Sigmoid colon (tissue), 7 donors: ENCODE measurements around the gene SMARCA2. TPM values are rescaled to one million over a fixed set of nuclear protein-coding genes. Genes with fewer than 3 reads are reported as not detected.

Source experiments
- DNase-seq: peaks from one replicate; pipeline ENCODE4 v3.0.0-alpha.2; 2019
- H3K27ac ChIP-seq, 4 donors: fragments of 200-600 bp; sonication (generic); one replicate each; pipeline ENCODE4 v1.5.1; 2016 to 2019; ENCODE audit warnings: mild to moderate bottlenecking in 1 of 4
- H3K27me3 ChIP-seq, 3 donors: fragments of 200-600 bp; sonication (generic); one replicate each; pipeline ENCODE4 v1.5.1; 2019; ENCODE audit warnings: mild to moderate bottlenecking in 1 of 3
- H3K36me3 ChIP-seq, 4 donors: fragments of 200-600 bp; sonication (generic); one replicate each; pipeline ENCODE4 v1.5.1; 2016 to 2019
- H3K4me1 ChIP-seq, 4 donors: fragments of 200-600 bp; sonication (generic); one replicate each; pipeline ENCODE4 v1.5.1; 2017 to 2019
- H3K4me3 ChIP-seq, 4 donors: fragments of 200-600 bp; sonication (generic); one replicate each; pipeline ENCODE4 v1.5.1; 2017 to 2019; ENCODE audit warnings: mild to moderate bottlenecking in 2 of 4, moderate library complexity in 1 of 4
- H3K9me3 ChIP-seq, 4 donors: fragments of 200-600 bp in 3 of 4; sonication (generic) in 3 of 4; one replicate each; pipeline versions ENCODE4 v1.5.1 to v1.6.1; 2013 to 2019
- EP300 ChIP-seq, 4 donors: sonication (generic); formaldehyde crosslinking; IDR thresholded peaks; one replicate each; pipeline ENCODE4 v1.6.1; 2017; ENCODE audit warnings: antibody characterized with exemption in 4 of 4
- POLR2A ChIP-seq, 2 donors: fragments of 450-650 bp; IDR thresholded peaks; one replicate each; pipeline ENCODE4 v1.6.1; 2016; ENCODE audit warnings: antibody characterized with exemption in 2 of 2, mild to moderate bottlenecking in 2 of 2, moderate library complexity in 2 of 2
- POLR2AphosphoS5 ChIP-seq, 4 donors: sonication (generic); formaldehyde crosslinking; IDR thresholded peaks; one replicate each; pipeline ENCODE4 v1.6.1; 2017; ENCODE audit warnings: antibody characterized with exemption in 4 of 4
- WGBS, 2 donors: extraction: QIAGEN DNeasy Blood & Tissue Kit; methylation state at CpG; one replicate each; pipeline ENCODE4 v1.1.7; 2013; 5-methylcytosine and 5-hydroxymethylcytosine counted together
- intact Hi-C: fragments of 100-400 bp; cut with DNase I; formaldehyde crosslinking; loops from one replicate; pipeline ENCODE4 v1.15.1; 2023
- polyA plus RNA-seq, 3 donors: library from polyadenylated mRNA; stranded (reverse); fragments of 200-250 nt; gene quantifications; one replicate each; pipeline ENCODE4 v1.2.3, GENCODE V29; 2013
- total RNA-seq, 4 donors: library from RNA; depleted of rRNA; stranded (reverse); fragments of >200 nt; gene quantifications; one replicate each; pipeline ENCODE4 v1.1.0, GENCODE V29; 2016
- TF ChIP-seq, protein P1 (sequence below), 4 experiments: fragments of 450-650 bp in 3 of 4; fragments of 200-600 bp in 1 of 4; IDR thresholded peaks; one replicate each; pipeline ENCODE4 v1.5.1; 2016 to 2019; ENCODE audit warnings: antibody characterized with exemption in 4 of 4, mild to moderate bottlenecking in 3 of 4, moderate library complexity in 2 of 4
- donor health status: healthy with polysubstance abuse.
- donor health status: Bipolar disorder and iron deficiency.
- donor health status: healthy.

Gene SMARCA2
- total and polyA plus RNA-seq, 7 donors, result 32.1 to 209 (median 75.0) TPM

DNA sequence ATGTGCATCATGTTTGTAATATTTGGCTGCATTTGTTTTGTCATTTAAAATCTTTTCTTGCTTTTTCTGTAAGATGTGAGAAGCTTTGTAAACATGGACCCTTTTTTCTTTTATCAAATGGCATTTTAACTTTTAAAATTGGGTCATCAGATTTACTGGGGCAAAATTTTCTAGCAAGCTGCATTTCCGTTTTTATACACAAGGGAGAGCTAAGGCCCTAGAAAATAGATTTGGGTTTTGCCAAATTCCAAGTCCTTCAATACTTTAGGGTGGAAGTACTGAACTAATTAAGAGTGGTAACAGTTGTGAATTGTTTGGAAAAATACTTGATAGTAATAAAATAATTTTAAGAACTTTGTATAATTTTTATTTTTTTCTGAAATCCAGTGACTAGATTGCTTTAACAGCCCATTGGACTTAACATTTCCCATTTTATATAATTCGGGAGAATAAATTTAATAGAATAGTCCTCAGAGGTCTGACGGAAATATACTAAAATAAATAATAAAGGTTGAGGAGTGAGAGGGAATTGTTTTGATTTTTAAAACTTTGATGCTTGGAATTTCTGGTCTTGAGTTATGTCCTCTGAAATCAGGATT, 117.4 kb downstream of the SMARCA2 start:
- WGBS, 2 donors, result 76 to 85% methylated on average over 3 of the region's 3 CpGs
- Histone ChIP-seq H3K4me1 (peaks cover 0 to 59% (median 30%) of the 10 kb centered on the region in 4 donors), H3K9me3 (no peaks in the 10 kb centered on the region)

DNA sequence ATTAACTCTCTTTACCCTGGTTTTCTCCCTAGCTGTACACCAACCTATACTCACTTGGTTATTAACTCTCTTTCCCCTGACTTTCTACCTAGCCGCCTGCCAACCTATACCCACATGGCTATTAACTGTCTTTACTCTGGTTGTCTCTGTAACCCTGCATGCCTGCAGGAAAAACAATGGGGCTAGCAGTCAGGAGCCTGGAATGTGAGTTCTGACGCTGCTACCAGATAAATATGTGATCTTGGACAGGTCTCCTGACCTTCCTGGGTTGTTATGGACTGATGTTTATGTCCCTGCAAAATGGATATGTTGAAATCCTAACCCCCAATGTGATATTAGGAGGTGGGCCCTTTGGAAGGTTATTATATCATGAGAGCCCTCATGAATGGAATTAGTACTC, 119.2 kb downstream of the SMARCA2 start:
- H3K27me3 ChIP-seq, result no peaks in the 10 kb centered on the region
- peaks cover 0 to 43% (median 15%) of the 10 kb centered on the region in 4 donors for H3K4me1 ChIP-seq
- no peak for TF ChIP-seq POLR2AphosphoS5 (IDR thresholded peaks at IDR 0.05)
- no peak for TF ChIP-seq POLR2A (IDR thresholded peaks at IDR 0.05)
- TF ChIP-seq, protein P1, sequence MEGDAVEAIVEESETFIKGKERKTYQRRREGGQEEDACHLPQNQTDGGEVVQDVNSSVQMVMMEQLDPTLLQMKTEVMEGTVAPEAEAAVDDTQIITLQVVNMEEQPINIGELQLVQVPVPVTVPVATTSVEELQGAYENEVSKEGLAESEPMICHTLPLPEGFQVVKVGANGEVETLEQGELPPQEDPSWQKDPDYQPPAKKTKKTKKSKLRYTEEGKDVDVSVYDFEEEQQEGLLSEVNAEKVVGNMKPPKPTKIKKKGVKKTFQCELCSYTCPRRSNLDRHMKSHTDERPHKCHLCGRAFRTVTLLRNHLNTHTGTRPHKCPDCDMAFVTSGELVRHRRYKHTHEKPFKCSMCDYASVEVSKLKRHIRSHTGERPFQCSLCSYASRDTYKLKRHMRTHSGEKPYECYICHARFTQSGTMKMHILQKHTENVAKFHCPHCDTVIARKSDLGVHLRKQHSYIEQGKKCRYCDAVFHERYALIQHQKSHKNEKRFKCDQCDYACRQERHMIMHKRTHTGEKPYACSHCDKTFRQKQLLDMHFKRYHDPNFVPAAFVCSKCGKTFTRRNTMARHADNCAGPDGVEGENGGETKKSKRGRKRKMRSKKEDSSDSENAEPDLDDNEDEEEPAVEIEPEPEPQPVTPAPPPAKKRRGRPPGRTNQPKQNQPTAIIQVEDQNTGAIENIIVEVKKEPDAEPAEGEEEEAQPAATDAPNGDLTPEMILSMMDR (IDR thresholded peaks at IDR 0.05), result no peak
- no peak for TF ChIP-seq EP300 (IDR thresholded peaks at IDR 0.05)
- intact Hi-C loops, result loop anchor here (5.0 kb wide), 3 partner anchors 48 to 708 kb away; partner anchors contain the start of genes PUM3 and VLDLR
- no peak for DNase-seq
- no peak overlapping the region for H3K4me3 ChIP-seq
- peaks cover 0 to 23% (median 3%) of the 10 kb centered on the region in 4 donors for H3K36me3 ChIP-seq
- H3K27ac ChIP-seq, result no peak overlapping the region
- no peaks in the 10 kb centered on the region for H3K9me3 ChIP-seq
- WGBS, 2 donors, result 91% methylated on average over 2 of the region's 2 CpGs

More for the DNA sequence above, 117.4 kb downstream of the SMARCA2 start:
- H3K4me3 ChIP-seq, result no peak overlapping the region
- no peak overlapping the region for H3K27ac ChIP-seq
- intact Hi-C loops, result loop anchor here (5.0 kb wide), 3 partner anchors 50 to 710 kb away; partner anchors contain the start of genes PUM3 and VLDLR
- no peak for TF ChIP-seq POLR2A (IDR thresholded peaks at IDR 0.05)
- no peak for TF ChIP-seq EP300 (IDR thresholded peaks at IDR 0.05)
- TF ChIP-seq POLR2AphosphoS5 (IDR thresholded peaks at IDR 0.05), result no peak
- TF ChIP-seq, protein P1 (IDR thresholded peaks at IDR 0.05), result peak in 3 of 4 experiments; percentile 53 to 83 (median 68)
- no peaks in the 10 kb centered on the region for H3K27me3 ChIP-seq
- no peak for DNase-seq
- peaks cover 0 to 24% (median 3%) of the 10 kb centered on the region in 4 donors for H3K36me3 ChIP-seq

DNA sequence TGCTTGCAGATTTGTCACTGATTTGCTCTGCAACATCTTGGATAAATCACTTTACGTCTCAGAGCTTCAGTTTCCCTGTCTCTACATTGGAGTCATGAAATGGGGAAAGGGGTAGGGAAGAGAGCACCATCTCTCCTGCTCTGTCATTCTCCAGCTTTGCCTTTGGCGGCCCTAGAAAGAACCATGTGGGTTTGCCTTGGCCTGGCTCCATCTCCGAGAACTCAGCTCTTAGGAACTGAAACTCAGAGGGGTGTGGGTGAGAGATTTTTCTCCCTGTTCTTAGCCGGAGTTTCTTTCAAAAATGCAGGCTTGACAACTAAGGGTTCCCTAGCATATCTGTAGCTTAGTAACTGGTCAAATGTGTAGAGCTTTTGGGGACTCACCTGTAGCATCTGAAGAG, 123.5 kb downstream of the SMARCA2 start:
- DNase-seq, result no peak
- peaks cover 0 to 23% (median 3%) of the 10 kb centered on the region in 4 donors for H3K36me3 ChIP-seq
- H3K27me3 ChIP-seq, result no peaks in the 10 kb centered on the region
- intact Hi-C loops, result no loop called here
- H3K9me3 ChIP-seq, result no peaks in the 10 kb centered on the region
- WGBS, 2 donors, result 92 to 96% methylated on average over 4 of the region's 4 CpGs
- peaks cover 0 to 13% (median 3%) of the 10 kb centered on the region in 4 donors for H3K4me1 ChIP-seq
- H3K4me3 ChIP-seq, result no peak overlapping the region
- TF ChIP-seq, protein P1 (IDR thresholded peaks at IDR 0.05), result no peak
- no peak for TF ChIP-seq POLR2AphosphoS5 (IDR thresholded peaks at IDR 0.05)
- no peak for TF ChIP-seq EP300 (IDR thresholded peaks at IDR 0.05)
- no peak for TF ChIP-seq POLR2A (IDR thresholded peaks at IDR 0.05)
- H3K27ac ChIP-seq, result no peak overlapping the region

DNA sequence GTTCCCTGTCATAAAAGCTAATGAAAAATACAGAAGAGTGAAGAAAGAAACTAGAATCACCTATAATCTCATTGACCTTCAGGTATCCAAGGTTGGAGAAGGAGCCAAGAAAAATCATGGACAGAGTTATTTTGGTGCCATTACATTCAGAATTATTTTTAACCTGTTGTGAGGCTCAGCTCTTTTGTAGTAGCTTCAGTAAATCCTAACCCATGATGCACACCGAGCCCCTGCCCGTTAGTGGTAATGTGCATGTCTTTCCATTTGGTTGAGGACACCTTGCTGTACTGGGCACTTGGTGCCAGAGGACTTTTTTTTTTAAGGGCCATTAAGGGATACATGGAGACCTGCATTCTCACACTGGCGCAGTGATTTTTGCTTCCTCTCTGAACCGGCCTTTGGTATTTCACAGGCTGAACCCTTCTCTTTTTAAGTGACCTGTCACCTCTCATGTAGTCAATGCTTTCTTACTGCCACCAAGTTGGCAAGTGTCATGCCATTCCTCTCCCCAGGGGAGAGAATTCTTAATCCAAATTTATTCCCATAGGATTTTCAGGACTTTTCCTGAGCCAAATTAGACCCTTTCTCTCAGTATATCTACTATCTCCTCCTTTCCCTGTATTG, 125.6 kb downstream of the SMARCA2 start:
- WGBS, 2 donors, result 96 to 99% methylated on average over 4 of the region's 4 CpGs
- Histone ChIP-seq H3K4me1 (peaks cover 0 to 6% (median 0%) of the 10 kb centered on the region in 4 donors), H3K36me3 (peaks cover 0 to 17% (median under 1%) of the 10 kb centered on the region in 4 donors), H3K4me3 (no peak overlapping the region), H3K27me3 (no peaks in the 10 kb centered on the region), H3K27ac (no peak overlapping the region), H3K9me3 (no peaks in the 10 kb centered on the region)
- DNase-seq, result no peak
- intact Hi-C loops, result loop anchor here (2.0 kb wide), 1 partner anchor 26 kb away; no protein-coding TSS in a partner anchor
- TF ChIP-seq POLR2A (IDR thresholded peaks at IDR 0.05) (no peak), POLR2AphosphoS5 (IDR thresholded peaks at IDR 0.05) (no peak), EP300 (IDR thresholded peaks at IDR 0.05) (no peak)
- TF ChIP-seq, protein P1 (IDR thresholded peaks at IDR 0.05), result no peak
